ENCODE measurements around the gene ARHGEF28. TPM values are rescaled to one million over a fixed set of nuclear protein-coding genes. Genes with fewer than 3 reads are reported as not detected.
A peak's percentile ranks its signal among the peaks of the same experiment; 100 is the strongest.

The ARHGEF28 gene
- total RNA-seq, 1 donor from 2014 or later = 72.1 TPM

DNA sequence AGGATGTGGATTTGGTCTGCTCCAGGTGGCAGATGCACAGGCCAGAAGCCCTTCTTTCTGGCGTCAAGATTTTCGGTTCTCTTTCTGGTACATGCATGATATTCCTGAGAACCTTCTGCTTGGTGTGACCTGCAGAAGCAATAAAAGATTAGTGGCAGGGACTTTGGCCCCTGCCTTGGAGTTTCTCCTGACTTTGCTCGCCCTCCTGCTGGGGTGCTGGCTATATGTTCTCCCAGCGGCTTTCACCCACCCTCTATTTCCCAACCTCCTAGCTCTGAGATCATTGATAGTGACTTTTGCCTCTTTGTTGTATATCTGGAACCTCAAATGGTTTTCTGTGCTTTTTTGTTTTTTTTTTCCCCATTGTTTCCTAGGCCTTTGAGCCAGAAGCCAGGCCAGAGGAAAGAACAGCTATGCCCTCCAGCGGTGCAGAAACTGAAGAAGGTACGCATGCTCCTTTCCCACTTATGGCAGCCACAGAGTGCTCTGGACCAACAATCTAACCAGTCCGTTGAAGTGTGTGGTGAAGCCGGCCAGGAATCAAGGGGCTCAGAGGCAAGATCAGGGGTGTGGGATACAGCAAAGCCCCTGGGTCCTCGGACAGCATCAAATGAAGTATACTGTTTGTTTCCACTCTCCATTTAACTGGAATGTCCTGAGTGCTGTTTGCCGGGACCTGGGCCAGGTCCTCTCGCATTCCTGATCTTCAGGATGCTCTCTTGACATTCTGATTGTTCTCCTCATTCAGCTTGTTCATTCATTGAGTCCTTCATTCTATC lies 154.5 kb downstream of the ARHGEF28 start:
- no peak overlapping the region for H3K4me3 ChIP-seq (ENCODE audit: low read depth, low read length)
- TF ChIP-seq, protein P1, sequence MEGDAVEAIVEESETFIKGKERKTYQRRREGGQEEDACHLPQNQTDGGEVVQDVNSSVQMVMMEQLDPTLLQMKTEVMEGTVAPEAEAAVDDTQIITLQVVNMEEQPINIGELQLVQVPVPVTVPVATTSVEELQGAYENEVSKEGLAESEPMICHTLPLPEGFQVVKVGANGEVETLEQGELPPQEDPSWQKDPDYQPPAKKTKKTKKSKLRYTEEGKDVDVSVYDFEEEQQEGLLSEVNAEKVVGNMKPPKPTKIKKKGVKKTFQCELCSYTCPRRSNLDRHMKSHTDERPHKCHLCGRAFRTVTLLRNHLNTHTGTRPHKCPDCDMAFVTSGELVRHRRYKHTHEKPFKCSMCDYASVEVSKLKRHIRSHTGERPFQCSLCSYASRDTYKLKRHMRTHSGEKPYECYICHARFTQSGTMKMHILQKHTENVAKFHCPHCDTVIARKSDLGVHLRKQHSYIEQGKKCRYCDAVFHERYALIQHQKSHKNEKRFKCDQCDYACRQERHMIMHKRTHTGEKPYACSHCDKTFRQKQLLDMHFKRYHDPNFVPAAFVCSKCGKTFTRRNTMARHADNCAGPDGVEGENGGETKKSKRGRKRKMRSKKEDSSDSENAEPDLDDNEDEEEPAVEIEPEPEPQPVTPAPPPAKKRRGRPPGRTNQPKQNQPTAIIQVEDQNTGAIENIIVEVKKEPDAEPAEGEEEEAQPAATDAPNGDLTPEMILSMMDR (conservative IDR thresholded peaks at IDR 0.05; ENCODE audit: low read depth, low read length) = no peak
- no peak for DNase-seq (ENCODE audit: low read depth)

DNA sequence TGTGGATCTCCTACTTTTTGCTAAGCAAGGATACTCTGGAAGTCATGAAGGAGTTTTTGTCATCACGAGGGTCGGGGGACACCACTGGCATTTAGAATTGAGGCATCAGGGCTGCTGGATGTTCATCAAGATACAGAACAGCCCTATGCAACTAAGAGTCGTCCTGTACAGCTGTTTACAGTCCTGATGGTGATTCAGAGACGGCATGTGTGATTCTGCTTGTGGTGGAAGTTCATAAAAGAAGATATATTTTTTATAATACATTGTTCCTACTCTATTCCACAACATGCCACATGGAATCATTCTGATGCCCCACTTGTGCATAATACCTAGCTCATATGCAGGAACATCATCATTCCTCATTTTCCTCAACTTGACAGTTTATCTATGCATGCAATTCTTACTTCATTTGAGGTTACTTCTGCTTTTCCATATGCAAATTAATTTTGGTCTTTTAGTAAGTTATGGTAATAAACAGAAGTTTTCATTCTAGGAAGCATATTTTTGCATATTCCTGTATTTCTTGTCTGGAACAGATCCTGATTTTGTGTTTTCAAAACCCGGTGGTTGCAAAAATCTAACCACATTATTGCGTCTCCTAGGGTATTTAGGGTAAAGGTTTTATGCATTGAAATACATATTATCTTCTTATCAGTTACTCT lies 155.2 kb downstream of the ARHGEF28 start:
- no peak for DNase-seq (ENCODE audit: low read depth)
- no peak overlapping the region for H3K4me3 ChIP-seq (ENCODE audit: low read depth, low read length)
- TF ChIP-seq, protein P1 (conservative IDR thresholded peaks at IDR 0.05; ENCODE audit: low read depth, low read length) = no peak

DNA sequence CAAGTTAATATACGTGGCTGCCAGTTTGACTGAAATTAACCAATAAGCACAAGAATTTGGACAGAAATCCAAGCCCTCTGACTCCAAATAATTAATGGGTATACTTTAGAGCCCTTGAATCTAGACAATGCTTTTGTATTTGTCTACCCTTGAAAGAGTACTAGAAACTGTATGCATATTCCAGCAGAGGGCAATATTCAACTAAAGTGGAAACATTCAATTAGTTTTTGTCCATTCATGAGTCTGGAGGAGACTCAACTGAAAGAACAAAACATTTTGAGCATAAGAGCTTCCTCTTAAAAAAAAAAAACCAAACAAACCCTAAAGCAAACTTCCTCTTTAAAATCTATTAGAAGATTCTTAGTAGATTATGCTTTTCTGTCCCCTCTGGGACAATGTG lies 157.8 kb downstream of the ARHGEF28 start:
- no peak for DNase-seq (ENCODE audit: low read depth)
- TF ChIP-seq, protein P1 (conservative IDR thresholded peaks at IDR 0.05; ENCODE audit: low read depth, low read length) = peak; percentile 50
- no peak overlapping the region for H3K4me3 ChIP-seq (ENCODE audit: low read depth, low read length)

DNA sequence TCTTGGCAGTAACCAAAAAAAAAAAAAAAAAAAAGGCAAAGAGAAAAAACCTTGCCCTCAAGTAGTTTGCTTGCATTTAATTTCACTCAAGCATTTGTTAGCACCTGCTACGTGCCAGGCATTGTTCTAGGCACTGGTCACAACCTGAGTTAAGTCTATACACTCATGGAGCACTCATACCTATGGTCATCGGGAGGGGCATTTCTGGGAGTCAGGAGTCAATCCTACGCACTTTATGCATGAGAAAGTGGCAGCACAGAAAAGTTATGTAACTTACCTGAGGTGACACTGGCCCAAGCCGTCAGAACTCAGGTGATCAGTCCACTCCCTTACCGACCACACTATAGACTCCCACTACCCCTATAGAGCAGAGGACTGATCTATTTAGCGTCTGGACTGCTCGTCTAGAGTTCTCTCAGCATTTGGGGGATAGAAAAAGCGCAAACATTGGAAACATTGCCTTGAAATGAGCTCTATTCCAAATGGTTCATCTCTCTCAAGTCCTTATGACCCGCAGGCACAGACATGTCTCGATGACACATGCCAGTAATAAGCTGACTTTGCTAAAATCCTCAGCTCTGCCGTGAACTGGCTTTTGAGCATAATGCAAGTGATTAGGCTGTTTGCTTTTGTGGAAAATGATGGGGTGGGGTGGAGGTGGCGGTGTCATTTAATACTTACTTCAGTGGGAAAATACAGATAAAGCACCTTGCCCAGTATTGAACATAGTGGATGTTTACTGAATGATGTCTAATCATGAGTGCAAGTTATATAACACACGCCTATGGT lies 160.2 kb downstream of the ARHGEF28 start:
- H3K4me3 ChIP-seq (ENCODE audit: low read depth, low read length) = no peak overlapping the region
- no peak for DNase-seq (ENCODE audit: low read depth)
- TF ChIP-seq, protein P1 (conservative IDR thresholded peaks at IDR 0.05; ENCODE audit: low read depth, low read length) = no peak

DNA sequence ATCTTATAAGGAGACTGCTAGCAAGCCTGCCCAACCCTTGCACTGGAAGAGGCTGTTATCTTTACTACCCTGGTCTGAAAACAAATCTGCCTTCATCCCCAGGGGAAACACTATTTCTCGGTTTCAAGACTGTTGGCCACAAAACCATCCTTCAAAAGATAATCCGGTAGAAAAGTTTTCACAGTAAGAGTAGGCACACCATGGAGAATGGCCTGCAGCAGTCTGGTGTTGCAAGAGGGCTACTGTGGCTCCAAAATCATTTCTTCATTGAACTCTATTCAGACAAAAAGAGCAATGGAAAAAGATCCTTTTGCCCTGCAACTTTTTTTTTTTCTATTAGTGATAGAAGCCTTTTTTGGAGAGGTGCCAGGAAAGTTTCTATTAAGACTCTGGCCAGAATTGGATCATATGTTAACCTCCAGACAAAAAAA lies 163.9 kb downstream of the ARHGEF28 start:
- TF ChIP-seq, protein P1 (conservative IDR thresholded peaks at IDR 0.05; ENCODE audit: low read depth, low read length) = no peak
- no peak for DNase-seq (ENCODE audit: low read depth)
- H3K4me3 ChIP-seq (ENCODE audit: low read depth, low read length) = no peak overlapping the region

DNA sequence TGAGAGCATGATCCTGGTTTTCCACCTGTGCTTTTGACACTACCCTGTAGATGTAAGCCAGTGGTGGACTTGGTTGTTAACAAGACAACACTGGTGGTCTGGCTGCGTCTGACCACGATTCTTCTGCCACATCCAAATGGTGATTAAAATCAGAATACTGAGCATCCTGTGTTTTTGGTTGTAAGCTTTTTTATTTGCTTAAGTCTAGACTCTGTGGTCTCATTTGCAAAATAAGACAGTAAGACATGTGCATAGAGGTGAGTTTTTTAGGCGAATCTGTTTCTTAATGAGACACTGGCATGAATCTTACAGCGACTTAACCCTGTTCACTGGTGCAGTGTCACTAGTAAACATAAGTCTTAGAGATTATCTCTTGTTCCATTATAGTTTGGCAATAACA lies 165.4 kb downstream of the ARHGEF28 start:
- DNase-seq (ENCODE audit: low read depth) = no peak
- TF ChIP-seq, protein P1 (conservative IDR thresholded peaks at IDR 0.05; ENCODE audit: low read depth, low read length) = no peak
- H3K4me3 ChIP-seq (ENCODE audit: low read depth, low read length) = no peak overlapping the region
